ENCODE results near the gene DNAJC3.

DNAJC3 gene

DNA sequence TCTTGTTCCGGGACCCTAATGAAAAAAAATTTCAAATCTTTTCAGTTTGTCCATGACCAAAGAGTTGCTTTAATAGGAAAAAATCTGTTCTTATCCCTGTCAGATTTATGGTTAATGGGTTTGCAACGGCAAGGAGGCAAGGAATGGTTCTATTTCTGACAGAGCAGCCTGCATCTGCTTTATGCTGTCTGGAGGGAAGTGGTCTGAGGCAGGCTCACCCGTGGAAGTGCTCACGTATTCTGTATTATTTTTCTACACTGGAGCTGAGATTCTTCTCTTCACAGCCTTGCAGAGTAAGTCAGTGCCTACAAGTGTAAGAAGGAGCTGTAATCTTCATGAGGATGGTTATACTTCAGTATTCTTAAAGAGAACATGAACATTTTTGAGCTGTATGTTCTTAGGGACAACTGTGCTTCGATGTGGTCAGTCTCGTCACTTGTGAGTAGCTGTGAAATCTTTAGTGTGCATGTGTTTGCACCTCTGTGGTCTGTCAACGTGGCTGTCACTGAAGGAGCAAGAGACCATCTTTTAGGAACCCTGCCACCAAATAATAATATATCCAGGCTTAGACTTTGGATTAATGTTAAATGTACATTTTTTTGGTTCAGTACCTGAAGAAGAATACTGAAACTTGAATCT lies 114.3 kb downstream of the DNAJC3 start:
- no peak for DNase-seq
- Mint-ChIP-seq H3K4me3 (no peak overlapping the region), H3K9me3 (peaks cover 14% of the 10 kb centered on the region), H3K4me1 (peaks cover 16% of the 10 kb centered on the region), H3K36me3 (ENCODE audit: low read depth) (peaks cover 76% of the 10 kb centered on the region), H3K27me3 (ENCODE audit: low read depth, poor library complexity) (no peaks in the 10 kb centered on the region), H3K27ac (peak overlapping the region; percentile 82)
- TF ChIP-seq, protein P1, sequence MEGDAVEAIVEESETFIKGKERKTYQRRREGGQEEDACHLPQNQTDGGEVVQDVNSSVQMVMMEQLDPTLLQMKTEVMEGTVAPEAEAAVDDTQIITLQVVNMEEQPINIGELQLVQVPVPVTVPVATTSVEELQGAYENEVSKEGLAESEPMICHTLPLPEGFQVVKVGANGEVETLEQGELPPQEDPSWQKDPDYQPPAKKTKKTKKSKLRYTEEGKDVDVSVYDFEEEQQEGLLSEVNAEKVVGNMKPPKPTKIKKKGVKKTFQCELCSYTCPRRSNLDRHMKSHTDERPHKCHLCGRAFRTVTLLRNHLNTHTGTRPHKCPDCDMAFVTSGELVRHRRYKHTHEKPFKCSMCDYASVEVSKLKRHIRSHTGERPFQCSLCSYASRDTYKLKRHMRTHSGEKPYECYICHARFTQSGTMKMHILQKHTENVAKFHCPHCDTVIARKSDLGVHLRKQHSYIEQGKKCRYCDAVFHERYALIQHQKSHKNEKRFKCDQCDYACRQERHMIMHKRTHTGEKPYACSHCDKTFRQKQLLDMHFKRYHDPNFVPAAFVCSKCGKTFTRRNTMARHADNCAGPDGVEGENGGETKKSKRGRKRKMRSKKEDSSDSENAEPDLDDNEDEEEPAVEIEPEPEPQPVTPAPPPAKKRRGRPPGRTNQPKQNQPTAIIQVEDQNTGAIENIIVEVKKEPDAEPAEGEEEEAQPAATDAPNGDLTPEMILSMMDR (IDR thresholded peaks at IDR 0.05): no peak

DNA sequence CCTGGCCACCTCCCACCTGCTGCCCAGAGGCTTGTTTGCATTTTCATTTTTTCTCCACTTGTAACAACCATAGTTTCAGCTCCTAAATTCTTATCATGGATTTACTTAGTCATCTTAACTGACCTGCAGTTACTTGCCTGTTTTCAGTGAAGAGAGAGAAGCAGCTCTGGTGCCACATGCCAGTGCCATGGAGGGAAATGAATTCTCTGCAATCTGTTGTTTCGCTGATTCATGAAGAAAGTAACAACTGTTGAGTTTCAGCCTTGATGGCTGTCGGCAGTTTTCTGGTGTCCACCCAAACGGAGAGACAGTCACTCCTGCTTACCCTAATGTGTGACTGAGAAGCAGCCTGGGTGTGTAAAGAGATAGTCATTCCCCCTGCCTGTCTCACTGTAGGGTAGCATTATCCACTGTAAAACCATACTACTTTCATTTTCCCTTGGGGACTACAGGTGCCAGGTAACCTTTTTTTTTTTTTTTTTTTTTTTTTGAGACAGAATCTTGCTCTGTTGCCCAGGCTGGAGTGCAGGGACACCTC lies 116.1 kb downstream of the DNAJC3 start:
- Mint-ChIP-seq H3K27ac (peak overlapping the region; percentile 72), H3K27me3 (ENCODE audit: low read depth, poor library complexity) (no peaks in the 10 kb centered on the region), H3K36me3 (ENCODE audit: low read depth) (peaks cover 68% of the 10 kb centered on the region), H3K4me3 (no peak overlapping the region), H3K4me1 (peaks cover 16% of the 10 kb centered on the region), H3K9me3 (peaks cover 14% of the 10 kb centered on the region)
- DNase-seq: no peak
- TF ChIP-seq, protein P1 (IDR thresholded peaks at IDR 0.05): no peak

DNA sequence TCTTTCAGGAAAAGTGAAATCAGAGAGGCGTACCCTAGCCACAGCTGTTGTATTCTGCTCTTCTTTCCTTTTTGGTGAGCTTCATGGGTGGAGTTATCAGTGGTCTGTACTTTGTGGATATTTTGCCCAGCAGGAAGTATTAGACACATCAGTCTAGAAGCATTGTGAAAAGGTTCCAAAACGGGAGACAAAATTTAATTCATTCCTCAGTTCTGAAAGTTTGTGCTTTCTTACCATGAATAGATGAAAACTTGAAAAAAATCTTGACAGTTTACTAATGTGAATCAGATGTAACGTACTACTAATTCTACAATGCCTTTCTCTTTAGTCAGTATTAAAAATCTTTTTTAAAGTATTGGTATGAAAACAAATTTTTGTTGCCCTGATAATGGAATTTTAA lies 116.8 kb downstream of the DNAJC3 start:
- H3K27ac Mint-ChIP-seq: no peak overlapping the region
- H3K36me3 Mint-ChIP-seq (ENCODE audit: low read depth): peaks cover 65% of the 10 kb centered on the region
- H3K27me3 Mint-ChIP-seq (ENCODE audit: low read depth, poor library complexity): no peaks in the 10 kb centered on the region
- H3K4me1 Mint-ChIP-seq: peaks cover 16% of the 10 kb centered on the region
- no peak overlapping the region for H3K4me3 Mint-ChIP-seq
- TF ChIP-seq, protein P1 (IDR thresholded peaks at IDR 0.05): no peak
- peaks cover 14% of the 10 kb centered on the region for H3K9me3 Mint-ChIP-seq
- DNase-seq: no peak

DNA sequence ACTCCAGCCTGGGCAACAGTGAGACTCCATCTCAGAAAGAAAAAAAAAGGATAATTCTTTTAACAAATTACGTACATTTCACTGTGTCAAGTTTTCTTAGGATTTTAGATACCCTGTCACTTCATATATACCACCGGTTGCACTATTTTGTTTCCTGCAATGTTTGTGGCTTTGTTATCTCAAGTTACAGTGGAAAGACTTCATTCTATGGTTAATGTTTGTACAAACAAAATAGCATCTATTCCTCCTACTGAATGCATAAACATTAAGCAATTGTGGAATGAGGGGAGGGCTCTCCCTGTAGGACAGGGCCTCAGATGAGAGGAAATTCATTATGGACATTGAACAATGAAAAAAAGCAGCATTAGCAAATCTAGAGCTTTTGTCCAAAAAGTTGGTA lies 120.1 kb downstream of the DNAJC3 start:
- Mint-ChIP-seq H3K27ac (peak overlapping the region; percentile 84), H3K4me1 (peaks cover 16% of the 10 kb centered on the region), H3K27me3 (ENCODE audit: low read depth, poor library complexity) (no peaks in the 10 kb centered on the region), H3K36me3 (ENCODE audit: low read depth) (peaks cover 51% of the 10 kb centered on the region), H3K9me3 (peaks cover 2% of the 10 kb centered on the region), H3K4me3 (no peak overlapping the region)
- DNase-seq: no peak
- TF ChIP-seq, protein P1 (IDR thresholded peaks at IDR 0.05): no peak

GRCh38 chr13:95800436-95800835 lies 123.5 kb downstream of the DNAJC3 start:
- TF ChIP-seq, protein P1 (IDR thresholded peaks at IDR 0.05): no peak
- H3K9me3 Mint-ChIP-seq: peaks cover 26% of the 10 kb centered on the region
- no peak overlapping the region for H3K27ac Mint-ChIP-seq
- peaks cover 3% of the 10 kb centered on the region for H3K27me3 Mint-ChIP-seq (ENCODE audit: low read depth, poor library complexity)
- peaks cover 55% of the 10 kb centered on the region for H3K36me3 Mint-ChIP-seq (ENCODE audit: low read depth)
- DNase-seq: no peak
- H3K4me3 Mint-ChIP-seq: no peak overlapping the region
- H3K4me1 Mint-ChIP-seq: no peaks in the 10 kb centered on the region

DNA sequence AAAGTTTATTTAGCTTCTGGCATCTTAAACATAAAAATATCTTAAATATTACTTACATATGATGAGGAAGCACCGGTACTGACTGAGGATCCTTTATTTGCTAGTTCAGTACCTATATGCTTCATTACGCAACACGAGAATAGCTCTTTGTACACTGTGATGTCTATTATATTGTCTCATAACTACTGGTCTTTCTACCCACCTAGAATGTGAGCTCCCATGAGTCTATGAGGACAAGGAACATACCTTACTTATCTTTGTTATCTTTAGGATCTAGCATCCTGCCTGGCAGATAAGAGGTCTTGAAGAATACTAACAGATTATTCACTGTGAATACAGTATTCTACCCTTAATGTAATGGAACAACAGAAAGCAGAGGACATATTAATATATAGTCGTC lies 124.9 kb downstream of the DNAJC3 start:
- Mint-ChIP-seq H3K36me3 (ENCODE audit: low read depth) (peaks cover 66% of the 10 kb centered on the region), H3K4me3 (no peak overlapping the region), H3K9me3 (peaks cover 39% of the 10 kb centered on the region), H3K4me1 (no peaks in the 10 kb centered on the region), H3K27me3 (ENCODE audit: low read depth, poor library complexity) (peaks cover 3% of the 10 kb centered on the region), H3K27ac (no peak overlapping the region)
- TF ChIP-seq, protein P1 (IDR thresholded peaks at IDR 0.05): no peak
- DNase-seq: no peak

Data from nephron progenitor cell (in vitro differentiated cells).